ENCODE data around the gene CCDC27. TPM values are rescaled to one million over a fixed set of nuclear protein-coding genes. Genes with fewer than 3 reads are reported as not detected.

Gene CCDC27
- total and polyA plus RNA-seq, 2 of the 13 experiments (the other 11 are each of a cell fraction or from before 2014, with no cell fraction given), result not detected

GRCh38 chr1:3772715-3773571 lies 20.7 kb downstream of the CCDC27 start, which contains the start of gene SMIM1 (continued):
- TF ChIP-seq, protein P1, sequence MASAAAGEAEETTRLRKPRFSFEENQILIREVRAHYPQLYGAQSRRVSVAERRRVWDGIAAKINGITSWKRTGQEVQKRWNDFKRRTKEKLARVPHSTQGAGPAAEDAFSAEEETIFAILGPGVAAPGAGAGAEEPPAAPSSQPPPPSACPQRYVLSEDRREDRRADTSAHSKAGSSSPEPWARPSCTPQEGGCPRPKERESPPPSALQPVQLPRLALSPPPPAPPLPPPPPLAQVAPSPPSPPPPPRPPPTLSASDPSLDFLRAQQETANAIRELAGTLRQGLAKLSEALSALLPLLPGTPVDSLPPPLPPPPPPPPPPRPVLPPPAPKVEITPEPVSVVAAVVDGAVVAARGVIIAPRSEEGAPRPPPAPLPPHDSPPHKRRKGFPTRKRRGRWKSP (CRISPR knock-in tag; IDR thresholded peaks at IDR 0.05), result no peak; the same call in 1 of the 2 replicates
- TF ChIP-seq FOXK1 (CRISPR knock-in tag; IDR thresholded peaks at IDR 0.05; ENCODE audit: borderline replicate concordance, low read depth), result 0 out of 2 replicates have a peak, but pooled peaks have one; percentile 5
- TF ChIP-seq NFIB (CRISPR knock-in tag; IDR thresholded peaks at IDR 0.05; ENCODE audit: borderline replicate concordance), result no peak
- TF ChIP-seq MEF2D (CRISPR knock-in tag; IDR thresholded peaks at IDR 0.05), result no peak; the same call in 1 of the 2 replicates
- peak; percentile 49 for TF ChIP-seq TAF15 (IDR thresholded peaks at IDR 0.05; ENCODE audit: low read depth, low read length, poor library complexity, severe bottlenecking)
- no peak for TF ChIP-seq PAX8 (CRISPR knock-in tag; IDR thresholded peaks at IDR 0.05; ENCODE audit: borderline replicate concordance)
- peak; percentile 21 for TF ChIP-seq YY1 (IDR thresholded peaks at IDR 0.05; ENCODE audit: insufficient read depth, insufficient replicate concordance, low read depth, low read length)
- TF ChIP-seq POLR2A (IDR thresholded peaks at IDR 0.05; ENCODE audit: insufficient read depth in 1 of 2, low read depth in 2 of 2, low read length in 2 of 2), result no peak
- peak; percentile 69 for TF ChIP-seq ZFX (CRISPR knock-in tag; IDR thresholded peaks at IDR 0.05; ENCODE audit: low read depth)
- 0 out of 2 replicates have a peak, but pooled peaks have one; percentile 6 for TF ChIP-seq ATF7-NPFF (CRISPR knock-in tag; IDR thresholded peaks at IDR 0.05; ENCODE audit: low read depth)
- peak; percentile 86 for TF ChIP-seq ZNF687 (CRISPR knock-in tag; IDR thresholded peaks at IDR 0.05)
- TF ChIP-seq, protein P2, sequence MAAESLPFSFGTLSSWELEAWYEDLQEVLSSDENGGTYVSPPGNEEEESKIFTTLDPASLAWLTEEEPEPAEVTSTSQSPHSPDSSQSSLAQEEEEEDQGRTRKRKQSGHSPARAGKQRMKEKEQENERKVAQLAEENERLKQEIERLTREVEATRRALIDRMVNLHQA (CRISPR knock-in tag; IDR thresholded peaks at IDR 0.05), result no peak
- 0 out of 2 replicates have a peak, but pooled peaks have one; percentile 40 for TF ChIP-seq ZNF576 (CRISPR knock-in tag; IDR thresholded peaks at IDR 0.05)
- TF ChIP-seq FOSL2 (CRISPR knock-in tag; IDR thresholded peaks at IDR 0.05), result 0 out of 2 replicates have a peak, but pooled peaks have one; percentile 7
- 0 out of 2 replicates have a peak, but pooled peaks have one; percentile 49 for TF ChIP-seq ZNF674 (CRISPR knock-in tag; IDR thresholded peaks at IDR 0.05; ENCODE audit: low read depth)
- 0 out of 2 replicates have a peak, but pooled peaks have one; percentile 25 for TF ChIP-seq KLF9 (CRISPR knock-in tag; IDR thresholded peaks at IDR 0.05; ENCODE audit: low read depth)
- peak; percentile 54; the same call in 1 of the 2 replicates for TF ChIP-seq ZNF253 (CRISPR knock-in tag; IDR thresholded peaks at IDR 0.05; ENCODE audit: borderline replicate concordance)
- peak; percentile 70 for TF ChIP-seq ZNF768 (CRISPR knock-in tag; IDR thresholded peaks at IDR 0.05)
- no peak for TF ChIP-seq SIX4 (CRISPR knock-in tag; IDR thresholded peaks at IDR 0.05)
- no peak for TF ChIP-seq U2AF2 (IDR thresholded peaks at IDR 0.05; ENCODE audit: low read depth, low read length)
- peak; percentile 41; the same call in 1 of the 2 replicates for TF ChIP-seq MYC (CRISPR knock-in tag; IDR thresholded peaks at IDR 0.05; ENCODE audit: borderline replicate concordance)
- 0 out of 2 replicates have a peak, but pooled peaks have one; percentile 25 for TF ChIP-seq ZNF329 (CRISPR knock-in tag; IDR thresholded peaks at IDR 0.05; ENCODE audit: low read depth)
- no peak for TF ChIP-seq ZFP62 (CRISPR knock-in tag; IDR thresholded peaks at IDR 0.05)
- TF ChIP-seq GATAD2A (CRISPR knock-in tag; IDR thresholded peaks at IDR 0.05), result 0 out of 2 replicates have a peak, but pooled peaks have one; percentile 24
